ENCODE data around the gene SLC5A4. TPM values are rescaled to one million over a fixed set of nuclear protein-coding genes. Genes with fewer than 3 reads are reported as not detected.

The SLC5A4 gene
- total and polyA plus RNA-seq, 9 donors, result 0.33 to 1.3 (median 0.56) TPM; not detected in 3

DNA sequence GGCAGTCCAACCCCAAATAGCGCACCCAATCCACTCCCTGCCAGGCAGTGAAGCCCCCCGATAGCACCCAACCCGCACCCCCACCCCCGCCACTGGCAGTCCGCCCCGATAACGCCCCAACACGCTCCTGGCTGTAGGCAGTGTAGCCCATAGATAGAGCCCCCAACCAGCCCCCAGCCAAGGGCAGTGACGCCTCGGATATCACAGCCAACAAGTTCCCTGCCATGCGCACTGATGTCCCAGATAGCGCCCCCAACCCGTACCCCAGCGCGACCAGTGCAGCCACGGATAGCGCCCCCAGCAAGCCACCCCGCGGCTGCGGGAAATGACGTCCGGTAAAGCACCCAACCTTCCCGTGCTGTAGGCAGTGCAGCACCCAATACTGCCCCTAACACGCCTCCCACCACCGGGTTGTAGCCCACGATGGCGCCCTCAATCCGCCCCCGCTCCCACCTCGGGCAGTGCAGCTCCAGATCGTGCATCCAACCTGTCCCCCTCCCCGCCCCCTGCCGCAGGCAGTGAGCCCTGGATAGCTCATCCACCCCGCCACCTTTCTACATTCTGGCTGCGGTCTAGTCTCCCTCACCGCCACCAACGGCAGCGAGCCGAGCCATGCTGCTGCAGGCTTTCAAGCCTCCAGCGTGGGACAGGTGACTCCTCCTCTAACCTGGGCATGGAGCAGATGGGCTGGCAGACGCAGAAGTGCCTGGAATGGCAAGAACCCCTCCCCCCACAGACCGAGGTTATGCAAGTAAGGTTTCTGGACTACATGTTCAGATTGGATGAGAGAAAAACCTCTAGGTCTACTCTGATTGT is 50.9 kb downstream of the SLC5A4 start:
- Histone ChIP-seq H3K27ac (no peak overlapping the region), H3K4me1 (ENCODE audit: insufficient read depth) (peaks cover 2% of the 10 kb centered on the region), H3K27me3 (no peaks in the 10 kb centered on the region), H3K4me3 (no peak overlapping the region), H3K36me3 (no peaks in the 10 kb centered on the region), H3K9me3 (no peaks in the 10 kb centered on the region)
- WGBS, 3 donors, result 29 to 53% (median 51%) methylated on average over 41 to 42 of the region's 42 CpGs
- intact Hi-C loops (cut with DNase I), result no loop called here
- TF ChIP-seq EP300 (IDR thresholded peaks at IDR 0.05), result no peak
- TF ChIP-seq, protein P1, sequence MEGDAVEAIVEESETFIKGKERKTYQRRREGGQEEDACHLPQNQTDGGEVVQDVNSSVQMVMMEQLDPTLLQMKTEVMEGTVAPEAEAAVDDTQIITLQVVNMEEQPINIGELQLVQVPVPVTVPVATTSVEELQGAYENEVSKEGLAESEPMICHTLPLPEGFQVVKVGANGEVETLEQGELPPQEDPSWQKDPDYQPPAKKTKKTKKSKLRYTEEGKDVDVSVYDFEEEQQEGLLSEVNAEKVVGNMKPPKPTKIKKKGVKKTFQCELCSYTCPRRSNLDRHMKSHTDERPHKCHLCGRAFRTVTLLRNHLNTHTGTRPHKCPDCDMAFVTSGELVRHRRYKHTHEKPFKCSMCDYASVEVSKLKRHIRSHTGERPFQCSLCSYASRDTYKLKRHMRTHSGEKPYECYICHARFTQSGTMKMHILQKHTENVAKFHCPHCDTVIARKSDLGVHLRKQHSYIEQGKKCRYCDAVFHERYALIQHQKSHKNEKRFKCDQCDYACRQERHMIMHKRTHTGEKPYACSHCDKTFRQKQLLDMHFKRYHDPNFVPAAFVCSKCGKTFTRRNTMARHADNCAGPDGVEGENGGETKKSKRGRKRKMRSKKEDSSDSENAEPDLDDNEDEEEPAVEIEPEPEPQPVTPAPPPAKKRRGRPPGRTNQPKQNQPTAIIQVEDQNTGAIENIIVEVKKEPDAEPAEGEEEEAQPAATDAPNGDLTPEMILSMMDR (IDR thresholded peaks at IDR 0.05), result no peak
- no peak for TF ChIP-seq POLR2A (IDR thresholded peaks at IDR 0.05)
- no peak for DNase-seq

DNA sequence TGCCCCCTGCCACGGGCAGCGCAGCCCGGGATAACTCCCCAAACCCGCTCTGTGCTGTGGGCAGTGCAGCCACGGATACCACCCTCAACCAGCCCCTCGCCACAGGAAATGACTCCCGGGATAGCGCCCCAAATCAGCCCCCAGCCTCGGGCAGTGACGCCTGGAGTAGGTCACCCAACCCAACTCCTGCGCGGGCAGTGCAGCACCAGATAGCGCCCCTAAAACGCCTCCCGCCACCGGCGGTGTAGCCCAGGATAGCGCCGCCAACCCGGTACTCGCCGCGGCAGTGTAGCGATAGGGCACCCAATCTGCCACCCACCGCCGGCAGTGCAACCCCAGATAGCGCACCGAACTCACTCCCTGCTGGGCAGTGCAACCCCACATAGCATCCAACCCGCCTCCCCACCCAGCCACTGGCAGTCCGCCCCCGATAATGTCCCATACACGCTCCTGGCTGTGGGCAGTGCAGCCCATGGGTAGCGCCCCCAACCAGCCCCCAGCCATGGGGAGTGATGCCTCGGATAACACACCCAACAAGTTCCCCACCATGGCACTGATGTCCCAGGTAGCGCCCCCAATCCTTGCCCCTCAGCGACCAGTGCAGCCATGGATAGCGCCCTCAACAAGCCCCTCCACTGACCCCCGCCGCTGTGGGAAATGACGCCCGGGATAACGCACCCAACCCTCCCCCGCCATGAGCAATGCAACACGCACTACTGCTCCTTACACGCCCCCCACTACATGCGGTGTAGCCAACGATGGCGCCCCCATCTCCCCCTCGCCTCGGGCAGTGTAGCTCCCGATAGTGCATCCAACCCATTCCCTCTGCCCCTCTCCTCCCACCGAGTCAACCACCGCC is 51.7 kb downstream of the SLC5A4 start:
- TF ChIP-seq, protein P1 (IDR thresholded peaks at IDR 0.05), result no peak
- TF ChIP-seq POLR2A (IDR thresholded peaks at IDR 0.05) (no peak), EP300 (IDR thresholded peaks at IDR 0.05) (no peak)
- no peaks in the 10 kb centered on the region for H3K27me3 ChIP-seq

DNA sequence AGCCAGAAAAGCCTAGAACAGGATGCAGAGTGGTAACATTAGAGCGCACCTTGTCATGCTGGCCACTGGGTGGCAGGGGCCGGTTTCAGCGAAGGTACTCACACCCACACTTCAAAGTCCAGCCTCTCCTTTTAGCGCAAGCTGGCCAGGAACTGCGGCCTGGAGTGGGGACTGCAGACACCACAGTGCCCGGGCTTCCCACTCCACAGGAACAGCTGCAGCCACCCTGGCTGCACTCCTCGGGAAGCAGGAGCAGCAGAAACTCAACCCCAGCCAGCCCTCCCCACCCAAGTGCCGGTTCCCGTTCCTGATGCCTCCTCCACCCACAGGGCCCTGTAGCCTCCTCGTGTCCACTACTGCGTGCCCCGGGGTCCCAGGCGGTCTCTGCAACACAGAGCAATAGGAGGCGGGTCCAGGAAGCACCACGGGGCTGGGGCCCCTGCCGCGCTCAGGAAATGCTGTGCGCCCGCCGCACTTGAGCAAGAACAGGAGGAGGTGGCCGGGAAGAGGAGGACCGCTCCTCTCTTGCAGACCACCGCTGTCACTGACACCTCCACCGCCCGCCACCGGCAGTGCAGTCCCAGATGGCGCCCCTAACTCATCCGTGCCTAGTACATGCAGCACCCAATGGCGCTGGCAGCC is 52.5 kb downstream of the SLC5A4 start:
- intact Hi-C loops (cut with DNase I), result no loop called here
- DNase-seq, result no peak
- no peaks in the 10 kb centered on the region for H3K9me3 ChIP-seq
- no peak overlapping the region for H3K27ac ChIP-seq
- H3K36me3 ChIP-seq, result no peaks in the 10 kb centered on the region
- TF ChIP-seq EP300 (IDR thresholded peaks at IDR 0.05), result no peak
- TF ChIP-seq, protein P1 (IDR thresholded peaks at IDR 0.05), result no peak
- TF ChIP-seq POLR2A (IDR thresholded peaks at IDR 0.05), result no peak
- H3K4me3 ChIP-seq, result no peak overlapping the region
- peaks cover 2% of the 10 kb centered on the region for H3K4me1 ChIP-seq (ENCODE audit: insufficient read depth)
- WGBS, 3 donors, result 7 to 9% (median 8%) methylated on average over 20 to 29 of the region's 29 CpGs
- H3K27me3 ChIP-seq, result no peaks in the 10 kb centered on the region

More for the DNA sequence above, 51.7 kb downstream of the SLC5A4 start:
- H3K36me3 ChIP-seq, result no peaks in the 10 kb centered on the region
- 18 to 32% (median 24%) methylated on average over 51 to 53 of the region's 53 CpGs for WGBS, 3 donors
- no peak overlapping the region for H3K4me3 ChIP-seq
- no peaks in the 10 kb centered on the region for H3K9me3 ChIP-seq
- intact Hi-C loops (cut with DNase I), result no loop called here
- H3K4me1 ChIP-seq (ENCODE audit: insufficient read depth), result peaks cover 2% of the 10 kb centered on the region
- DNase-seq, result no peak
- H3K27ac ChIP-seq, result no peak overlapping the region

DNA sequence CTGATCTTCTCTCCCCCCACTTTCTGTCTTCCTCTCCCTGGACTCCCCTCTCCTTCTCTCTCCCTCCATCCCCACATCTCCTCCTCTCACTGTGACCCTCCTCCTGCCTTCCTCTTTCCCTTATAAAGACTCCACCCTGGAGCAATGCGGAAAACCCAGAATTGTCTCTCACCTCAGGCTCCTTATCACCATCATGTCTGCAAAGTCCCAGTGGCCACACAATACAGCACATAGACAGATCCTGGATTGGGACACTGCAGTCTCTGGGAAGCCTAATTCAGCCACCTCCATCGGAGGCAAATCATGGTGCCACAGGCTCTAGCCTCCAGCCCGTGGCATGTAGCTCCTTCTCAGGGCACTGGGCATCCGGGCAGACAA is 53.0 kb downstream of the SLC5A4 start:
- 20 to 33% (median 24%) methylated on average over 4 of the region's 4 CpGs for WGBS, 3 donors
- intact Hi-C loops (cut with DNase I), result no loop called here
- no peak for TF ChIP-seq EP300 (IDR thresholded peaks at IDR 0.05)
- TF ChIP-seq POLR2A (IDR thresholded peaks at IDR 0.05), result no peak
- TF ChIP-seq, protein P1 (IDR thresholded peaks at IDR 0.05), result no peak

More for the DNA sequence above, 53.0 kb downstream of the SLC5A4 start:
- H3K27ac ChIP-seq, result no peak overlapping the region
- H3K4me1 ChIP-seq (ENCODE audit: insufficient read depth), result peaks cover 2% of the 10 kb centered on the region
- DNase-seq, result no peak
- H3K4me3 ChIP-seq, result no peak overlapping the region
- no peaks in the 10 kb centered on the region for H3K9me3 ChIP-seq
- no peaks in the 10 kb centered on the region for H3K27me3 ChIP-seq
- no peaks in the 10 kb centered on the region for H3K36me3 ChIP-seq

All from ovary (tissue), 9 donors.